Measurements from ENCODE around the gene PFKL. TPM values are rescaled to one million over a fixed set of nuclear protein-coding genes. Genes with fewer than 3 reads are reported as not detected.

Gene PFKL
- total RNA-seq, 1 experiment from 2014 or later = 68.8 TPM

DNA sequence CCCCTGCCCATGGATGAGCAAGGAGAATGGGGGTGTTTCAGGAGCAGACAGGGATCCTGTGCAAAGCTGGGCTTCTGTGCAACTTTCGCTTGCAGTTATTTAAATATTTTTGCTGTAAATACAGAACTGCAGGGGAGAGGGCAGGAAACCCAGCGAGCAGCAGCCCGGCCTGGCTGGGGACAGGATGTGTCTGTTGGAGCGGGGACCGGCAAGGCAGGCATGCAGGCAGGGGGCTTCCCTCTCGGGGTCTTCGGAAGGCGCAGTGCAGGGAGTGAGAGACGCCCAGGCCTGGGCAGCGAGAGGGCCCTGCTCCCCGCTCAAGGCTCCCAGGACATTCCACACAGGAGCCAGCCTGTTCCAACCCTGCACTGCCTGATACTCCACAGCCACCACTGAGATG lies 15.9 kb upstream of the PFKL start:
- Histone ChIP-seq H4K20me1 (ENCODE audit: insufficient read depth, low read depth, low read length) (no peaks in the 10 kb centered on the region), H2AFZ (ENCODE audit: low read length) (no peak overlapping the region), H3K9me2 (replicated peaks; ENCODE audit: insufficient read depth, low read length) (no peaks in the 10 kb centered on the region), H3K9ac (ENCODE audit: low read length) (no peak overlapping the region), H3K36me3 (ENCODE audit: insufficient read depth, low read length) (no peaks in the 10 kb centered on the region), H3K4me3 (ENCODE audit: low read length) (no peak overlapping the region), H3K9me3 (ENCODE audit: low read length) (no peaks in the 10 kb centered on the region), H3K79me2 (ENCODE audit: low read length) (no peaks in the 10 kb centered on the region), H3K27me3 (ENCODE audit: low read length) (no peaks in the 10 kb centered on the region), H3K4me2 (ENCODE audit: low read depth, low read length, poor library complexity, severe bottlenecking) (no peak overlapping the region), H3K27ac (ENCODE audit: low read length) (no peak overlapping the region), H3K4me1 (ENCODE audit: low read length) (peaks cover 6% of the 10 kb centered on the region)
- DNase-seq = no peak

DNA sequence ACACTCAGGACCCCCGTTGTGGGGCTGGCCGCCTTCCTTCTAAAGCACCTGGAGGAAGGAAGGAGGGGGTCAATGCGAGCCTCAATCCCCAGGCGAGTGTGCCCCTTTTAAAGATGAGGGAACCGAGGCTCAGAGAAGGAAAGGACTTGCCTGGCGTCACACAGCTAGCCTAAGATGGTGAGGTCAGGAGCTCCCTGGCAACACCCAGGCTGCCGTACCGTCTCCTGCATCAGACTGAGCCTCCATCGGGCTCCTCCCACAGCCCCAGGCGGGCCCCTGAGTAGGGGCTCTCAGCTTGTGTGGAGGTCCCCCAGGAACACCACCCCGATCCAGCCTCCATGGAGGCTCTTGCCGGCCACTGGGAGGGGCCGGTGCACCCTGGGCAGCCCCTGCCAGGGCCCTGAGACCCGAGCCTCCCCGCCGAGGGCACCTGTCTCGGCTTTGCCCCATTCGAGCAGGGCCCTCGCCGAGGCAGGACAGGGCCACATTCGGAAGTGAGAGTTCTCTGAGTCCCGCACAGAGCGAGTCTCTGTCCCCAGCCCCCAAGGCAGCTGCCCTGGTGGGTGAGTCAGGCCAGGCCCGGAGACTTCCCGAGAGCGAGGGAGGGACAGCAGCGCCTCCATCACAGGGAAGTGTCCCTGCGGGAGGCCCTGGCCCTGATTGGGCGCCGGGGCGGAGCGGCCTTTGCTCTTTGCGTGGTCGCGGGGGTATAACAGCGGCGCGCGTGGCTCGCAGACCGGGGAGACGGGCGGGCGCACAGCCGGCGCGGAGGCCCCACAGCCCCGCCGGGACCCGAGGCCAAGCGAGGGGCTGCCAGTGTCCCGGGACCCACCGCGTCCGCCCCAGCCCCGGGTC lies 14.5 kb upstream of the PFKL start, which contains the start of gene AIRE:
Gene AIRE, plus strand, starts transcription at position 739 of the 855 bp plus-strand sequence. CDS start 131 bp downstream, outside the sequence.
- no peaks in the 10 kb centered on the region for H4K20me1 ChIP-seq (ENCODE audit: insufficient read depth, low read depth, low read length)
- no peak within 1 kb of the TSS for H3K4me2 ChIP-seq (ENCODE audit: low read depth, low read length, poor library complexity, severe bottlenecking)
- no peaks in the 10 kb centered on the region for H3K79me2 ChIP-seq (ENCODE audit: low read length)
- H3K4me3 ChIP-seq (ENCODE audit: low read length) = no peak within 1 kb of the TSS
- DNase-seq = no peak
- H3K4me1 ChIP-seq (ENCODE audit: low read length) = peaks cover 6% of the 10 kb centered on the region
- no peak within 1 kb of the TSS for H2AFZ ChIP-seq (ENCODE audit: low read length)
- no peak within 1 kb of the TSS for H3K9ac ChIP-seq (ENCODE audit: low read length)
- no peaks in the 10 kb centered on the region for H3K9me2 ChIP-seq (replicated peaks; ENCODE audit: insufficient read depth, low read length)
- H3K36me3 ChIP-seq (ENCODE audit: insufficient read depth, low read length) = no peaks in the 10 kb centered on the region
- H3K27me3 ChIP-seq (ENCODE audit: low read length) = no peaks in the 10 kb centered on the region
- no peak within 1 kb of the TSS for H3K27ac ChIP-seq (ENCODE audit: low read length)
- no peaks in the 10 kb centered on the region for H3K9me3 ChIP-seq (ENCODE audit: low read length)

DNA sequence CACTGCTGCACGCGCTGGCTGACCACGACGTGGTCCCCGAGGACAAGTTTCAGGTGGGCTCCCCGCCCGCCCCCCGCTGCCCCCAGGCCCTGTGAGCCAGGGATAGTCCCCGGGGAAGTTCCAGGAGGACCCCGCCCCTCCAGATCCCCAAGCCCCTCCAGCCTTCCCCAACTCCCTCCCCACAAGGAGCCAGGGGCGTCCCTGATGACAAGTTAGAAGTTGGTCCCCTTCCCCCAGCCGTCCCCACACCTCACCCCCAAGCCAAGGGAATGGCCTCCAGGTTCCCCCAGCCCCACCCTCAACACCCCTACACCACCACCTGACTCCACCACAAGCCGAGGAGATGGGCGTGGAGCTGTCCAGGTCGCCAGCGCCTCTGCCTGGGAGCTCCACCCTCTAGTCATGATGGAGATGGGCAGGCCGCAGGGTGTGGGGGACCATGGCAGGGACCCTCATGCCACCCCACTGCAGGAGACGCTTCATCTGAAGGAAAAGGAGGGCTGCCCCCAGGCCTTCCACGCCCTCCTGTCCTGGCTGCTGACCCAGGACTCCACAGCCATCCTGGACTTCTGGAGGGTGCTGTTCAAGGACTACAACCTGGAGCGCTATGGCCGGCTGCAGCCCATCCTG lies 13.7 kb upstream of the PFKL start:
- H4K20me1 ChIP-seq (ENCODE audit: insufficient read depth, low read depth, low read length) = no peaks in the 10 kb centered on the region
- H3K36me3 ChIP-seq (ENCODE audit: insufficient read depth, low read length) = no peaks in the 10 kb centered on the region
- no peak for DNase-seq
- H3K4me3 ChIP-seq (ENCODE audit: low read length) = no peak overlapping the region
- H3K4me1 ChIP-seq (ENCODE audit: low read length) = peaks cover 6% of the 10 kb centered on the region
- no peaks in the 10 kb centered on the region for H3K9me2 ChIP-seq (replicated peaks; ENCODE audit: insufficient read depth, low read length)
- H3K27ac ChIP-seq (ENCODE audit: low read length) = no peak overlapping the region
- H2AFZ ChIP-seq (ENCODE audit: low read length) = no peak overlapping the region
- no peaks in the 10 kb centered on the region for H3K9me3 ChIP-seq (ENCODE audit: low read length)
- no peaks in the 10 kb centered on the region for H3K27me3 ChIP-seq (ENCODE audit: low read length)
- no peak overlapping the region for H3K9ac ChIP-seq (ENCODE audit: low read length)
- no peaks in the 10 kb centered on the region for H3K79me2 ChIP-seq (ENCODE audit: low read length)
- no peak overlapping the region for H3K4me2 ChIP-seq (ENCODE audit: low read depth, low read length, poor library complexity, severe bottlenecking)

DNA sequence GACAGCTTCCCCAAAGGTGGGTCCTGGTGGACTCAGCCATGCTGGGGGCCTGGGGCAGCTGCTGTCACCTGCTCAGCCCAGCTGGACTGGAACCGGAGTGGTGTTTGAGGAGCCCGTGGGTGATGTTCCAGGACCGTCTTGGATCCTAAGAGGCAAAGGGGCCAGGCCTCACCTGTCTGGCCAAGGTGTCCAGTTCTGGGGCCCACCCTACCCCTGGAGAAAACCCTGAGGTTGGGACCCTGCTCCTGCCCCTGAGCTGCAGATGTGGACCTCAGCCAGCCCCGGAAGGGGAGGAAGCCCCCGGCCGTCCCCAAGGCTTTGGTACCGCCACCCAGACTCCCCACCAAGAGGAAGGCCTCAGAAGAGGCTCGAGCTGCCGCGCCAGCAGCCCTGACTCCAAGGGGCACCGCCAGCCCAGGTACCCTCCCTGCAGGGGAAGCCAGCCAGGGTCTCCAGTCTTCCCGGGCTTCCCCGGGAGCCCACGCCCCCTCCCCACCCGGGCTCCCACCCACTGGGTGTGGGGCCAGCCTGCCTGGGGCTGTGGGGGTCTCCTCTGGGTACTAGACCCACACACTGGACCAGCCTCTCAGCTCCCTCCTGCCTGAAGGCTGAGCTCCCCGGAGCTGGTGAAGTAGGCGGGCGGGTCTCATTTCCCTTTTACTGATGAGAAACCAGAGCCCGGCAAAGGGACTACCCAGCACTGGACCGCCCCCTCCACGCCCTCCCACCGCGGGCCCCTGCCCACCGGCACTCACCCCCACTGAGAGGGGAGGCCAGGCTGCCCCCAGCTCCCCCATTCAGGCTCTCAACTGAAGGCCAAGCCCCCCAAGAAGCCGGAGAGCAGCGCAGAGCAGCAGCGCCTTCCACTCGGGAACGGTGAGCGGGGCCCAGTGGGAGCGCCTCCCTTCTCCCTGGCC lies 12.9 kb upstream of the PFKL start:
- no peaks in the 10 kb centered on the region for H3K9me2 ChIP-seq (replicated peaks; ENCODE audit: insufficient read depth, low read length)
- H3K4me3 ChIP-seq (ENCODE audit: low read length) = no peak overlapping the region
- H3K27ac ChIP-seq (ENCODE audit: low read length) = no peak overlapping the region
- H3K9me3 ChIP-seq (ENCODE audit: low read length) = no peaks in the 10 kb centered on the region
- no peak overlapping the region for H3K9ac ChIP-seq (ENCODE audit: low read length)
- H3K4me1 ChIP-seq (ENCODE audit: low read length) = peaks cover 6% of the 10 kb centered on the region
- H3K79me2 ChIP-seq (ENCODE audit: low read length) = no peaks in the 10 kb centered on the region
- no peaks in the 10 kb centered on the region for H3K27me3 ChIP-seq (ENCODE audit: low read length)
- DNase-seq = no peak
- H3K4me2 ChIP-seq (ENCODE audit: low read depth, low read length, poor library complexity, severe bottlenecking) = no peak overlapping the region
- H4K20me1 ChIP-seq (ENCODE audit: insufficient read depth, low read depth, low read length) = no peaks in the 10 kb centered on the region; the same call in 1 of the 2 replicates
- no peak overlapping the region for H2AFZ ChIP-seq (ENCODE audit: low read length)
- no peaks in the 10 kb centered on the region for H3K36me3 ChIP-seq (ENCODE audit: insufficient read depth, low read length)

DNA sequence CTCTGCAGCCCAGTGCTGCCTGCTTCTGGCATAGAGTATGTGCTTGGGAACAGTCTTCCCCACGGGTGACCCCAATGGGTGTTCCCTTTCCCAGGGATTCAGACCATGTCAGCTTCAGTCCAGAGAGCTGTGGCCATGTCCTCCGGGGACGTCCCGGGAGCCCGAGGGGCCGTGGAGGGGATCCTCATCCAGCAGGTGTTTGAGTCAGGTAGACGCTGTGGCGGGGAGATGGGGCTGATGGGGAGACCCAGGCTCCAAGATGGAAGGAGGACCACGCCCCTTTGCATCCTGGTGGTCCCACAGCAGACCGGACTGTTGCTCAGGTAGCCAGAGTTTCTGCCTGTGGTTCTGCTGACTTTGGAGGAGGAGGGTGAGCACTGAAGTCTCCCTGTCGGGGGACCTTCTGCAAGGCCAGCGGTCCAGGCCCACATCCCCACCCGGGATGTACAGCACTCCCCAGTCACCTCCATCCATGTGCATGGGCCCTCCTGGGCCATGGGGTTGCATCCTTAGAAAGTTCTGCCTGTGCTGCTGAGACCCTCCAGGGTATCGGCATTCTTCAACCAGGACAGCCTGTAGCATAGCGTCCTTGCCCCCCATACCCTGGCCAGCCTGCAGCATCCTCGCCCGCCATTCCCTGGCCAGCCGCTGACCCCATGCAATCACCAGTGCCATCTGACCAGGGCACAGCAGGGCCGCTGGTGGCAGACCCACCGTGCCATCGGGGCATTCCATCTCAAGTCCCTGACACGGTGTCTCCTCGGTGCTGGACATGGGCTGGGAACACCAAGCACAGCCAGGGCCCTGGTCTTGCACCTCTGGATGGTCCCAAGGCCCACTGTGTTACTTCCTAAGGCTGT lies 11.4 kb upstream of the PFKL start:
- Histone ChIP-seq H3K9me2 (replicated peaks; ENCODE audit: insufficient read depth, low read length) (no peaks in the 10 kb centered on the region), H4K20me1 (ENCODE audit: insufficient read depth, low read depth, low read length) (no peaks in the 10 kb centered on the region; the same call in 1 of the 2 replicates), H3K4me2 (ENCODE audit: low read depth, low read length, poor library complexity, severe bottlenecking) (no peak overlapping the region), H3K9me3 (ENCODE audit: low read length) (no peaks in the 10 kb centered on the region), H3K9ac (ENCODE audit: low read length) (no peak overlapping the region), H3K4me1 (ENCODE audit: low read length) (peaks cover 6% of the 10 kb centered on the region), H3K27ac (ENCODE audit: low read length) (no peak overlapping the region), H3K36me3 (ENCODE audit: insufficient read depth, low read length) (no peaks in the 10 kb centered on the region), H3K4me3 (ENCODE audit: low read length) (no peak overlapping the region), H2AFZ (ENCODE audit: low read length) (no peak overlapping the region), H3K27me3 (ENCODE audit: low read length) (no peaks in the 10 kb centered on the region), H3K79me2 (ENCODE audit: low read length) (no peaks in the 10 kb centered on the region)
- DNase-seq = no peak

DNA sequence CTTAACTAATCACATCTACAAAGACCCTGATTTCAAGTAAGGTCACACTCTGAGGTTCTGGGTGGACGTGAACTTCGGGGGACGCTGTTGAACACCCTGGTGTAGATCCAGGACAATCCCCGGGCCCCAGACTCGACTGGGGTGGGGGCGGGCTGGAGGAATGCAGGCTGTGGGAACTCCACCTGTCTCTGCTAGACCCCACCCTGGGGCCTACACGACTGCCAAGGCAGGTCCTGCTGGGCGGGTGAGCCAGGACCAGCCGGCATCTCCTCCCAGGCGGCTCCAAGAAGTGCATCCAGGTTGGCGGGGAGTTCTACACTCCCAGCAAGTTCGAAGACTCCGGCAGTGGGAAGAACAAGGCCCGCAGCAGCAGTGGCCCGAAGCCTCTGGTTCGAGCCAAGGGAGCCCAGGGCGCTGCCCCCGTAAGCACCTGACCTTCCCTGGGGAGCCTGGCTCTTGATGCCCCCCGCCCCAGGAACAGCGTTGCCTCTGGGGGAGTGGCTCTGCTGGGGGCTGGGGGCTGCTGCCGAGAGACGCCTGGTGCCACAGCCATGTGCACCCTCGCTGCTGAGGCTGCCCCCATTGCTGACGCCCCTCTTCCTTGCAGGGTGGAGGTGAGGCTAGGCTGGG lies 10.4 kb upstream of the PFKL start:
- H3K79me2 ChIP-seq (ENCODE audit: low read length) = no peaks in the 10 kb centered on the region
- no peak overlapping the region for H3K4me2 ChIP-seq (ENCODE audit: low read depth, low read length, poor library complexity, severe bottlenecking)
- DNase-seq = no peak
- H3K4me3 ChIP-seq (ENCODE audit: low read length) = no peak overlapping the region
- H3K9ac ChIP-seq (ENCODE audit: low read length) = no peak overlapping the region
- no peak overlapping the region for H3K27ac ChIP-seq (ENCODE audit: low read length)
- H3K4me1 ChIP-seq (ENCODE audit: low read length) = no peaks in the 10 kb centered on the region
- no peaks in the 10 kb centered on the region for H3K27me3 ChIP-seq (ENCODE audit: low read length)
- no peaks in the 10 kb centered on the region for H3K36me3 ChIP-seq (ENCODE audit: insufficient read depth, low read length)
- no peaks in the 10 kb centered on the region; the same call in 1 of the 2 replicates for H4K20me1 ChIP-seq (ENCODE audit: insufficient read depth, low read depth, low read length)
- H3K9me2 ChIP-seq (replicated peaks; ENCODE audit: insufficient read depth, low read length) = no peaks in the 10 kb centered on the region
- H2AFZ ChIP-seq (ENCODE audit: low read length) = no peak overlapping the region
- no peaks in the 10 kb centered on the region for H3K9me3 ChIP-seq (ENCODE audit: low read length)

DNA sequence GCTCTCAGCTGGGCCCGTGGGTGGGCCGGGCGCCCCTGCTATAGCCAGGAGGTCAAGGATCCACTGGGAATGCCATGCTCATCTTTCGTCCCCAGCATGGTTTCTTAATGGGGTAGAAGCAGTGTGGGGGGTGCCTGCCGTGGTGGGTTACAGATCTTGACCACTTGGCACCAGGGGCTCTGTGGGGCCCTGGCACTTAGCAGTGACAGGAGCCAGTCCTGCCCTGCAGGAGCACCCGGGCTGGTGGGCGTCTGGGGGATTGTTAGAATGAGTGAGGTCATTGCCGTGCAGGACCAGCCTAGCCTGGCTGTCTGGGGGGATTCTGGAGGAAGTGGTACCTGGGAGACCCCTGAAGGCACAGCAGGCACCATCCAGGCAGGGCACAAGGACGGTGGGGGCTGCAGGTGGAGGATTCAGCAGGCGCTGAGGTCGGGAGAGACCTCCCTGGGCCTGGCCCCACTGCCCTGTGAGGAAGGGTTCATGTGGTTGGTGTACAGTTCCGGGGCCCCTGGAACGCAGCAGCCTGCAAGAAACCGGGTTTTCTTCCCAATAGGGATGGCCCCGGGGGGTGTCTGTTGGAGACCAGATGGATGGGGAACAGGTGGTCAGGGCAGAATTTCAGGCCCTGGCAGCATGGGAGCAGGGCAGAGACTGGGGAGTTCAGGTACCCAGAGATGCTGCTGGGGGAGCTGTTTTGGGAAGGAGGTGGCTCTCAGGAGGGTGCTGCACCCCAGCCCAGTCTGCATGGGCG lies 9.4 kb upstream of the PFKL start:
- DNase-seq = no peak
- Histone ChIP-seq H3K9ac (ENCODE audit: low read length) (no peak overlapping the region), H3K9me3 (ENCODE audit: low read length) (no peaks in the 10 kb centered on the region), H3K27ac (ENCODE audit: low read length) (no peak overlapping the region), H3K9me2 (replicated peaks; ENCODE audit: insufficient read depth, low read length) (no peaks in the 10 kb centered on the region), H3K36me3 (ENCODE audit: insufficient read depth, low read length) (no peaks in the 10 kb centered on the region), H3K4me1 (ENCODE audit: low read length) (0 out of 2 replicates have a peak, but pooled peaks cover under 1% of the 10 kb centered on the region), H3K4me3 (ENCODE audit: low read length) (no peak overlapping the region), H4K20me1 (ENCODE audit: insufficient read depth, low read depth, low read length) (no peaks in the 10 kb centered on the region; the same call in 1 of the 2 replicates), H3K79me2 (ENCODE audit: low read length) (no peaks in the 10 kb centered on the region), H3K4me2 (ENCODE audit: low read depth, low read length, poor library complexity, severe bottlenecking) (no peak overlapping the region), H2AFZ (ENCODE audit: low read length) (no peak overlapping the region), H3K27me3 (ENCODE audit: low read length) (no peaks in the 10 kb centered on the region)

Data from Karpas-422 (cell line).